SW 1271 (cell line): Measurements from ENCODE around the gene RGS9BP.
"Not testable (repeated sequence)": the region's sequence is repeated elsewhere in the genome, so short reads cannot be mapped to it uniquely, and the experiment has no call there.

Experiments
- DNase-seq, 2 experiments: peaks; one replicate each; lab custom pipeline; 2025; lab: John Stamatoyannopoulos, UW

Gene RGS9BP

GRCh38 chr19:32675720-32676185 is at the start of gene RGS9BP:
TSS of gene RGS9BP (plus strand) at chr19:32675848. CDS start at chr19:32676264, 416 bp downstream.
- peak; percentile 34 to 75 for DNase-seq

GRCh38 chr19:32626969-32627368 is 48.7 kb upstream of the RGS9BP start:
- DNase-seq: no peak

GRCh38 chr19:32627714-32628270 is 47.9 kb upstream of the RGS9BP start:
- DNase-seq: no peak

- no peak for DNase-seq
Observed at GRCh38 chr19:32630338-32630737, 45.3 kb upstream of the RGS9BP start.

- no peak for DNase-seq
Observed at GRCh38 chr19:32631381-32631780, 44.3 kb upstream of the RGS9BP start.

GRCh38 chr19:32637480-32637879 is 38.2 kb upstream of the RGS9BP start:
- no peak for DNase-seq

GRCh38 chr19:32638625-32639024 is 37.0 kb upstream of the RGS9BP start:
- no peak for DNase-seq

GRCh38 chr19:32642771-32643170 is 32.9 kb upstream of the RGS9BP start:
- DNase-seq: no peak

- DNase-seq: no peak
Observed at GRCh38 chr19:32646556-32646955, 29.1 kb upstream of the RGS9BP start.

GRCh38 chr19:32647361-32647760 is 28.3 kb upstream of the RGS9BP start:
- DNase-seq: no peak

GRCh38 chr19:32649751-32650150 is 25.9 kb upstream of the RGS9BP start:
- DNase-seq: no peak

- DNase-seq: no peak
Observed at GRCh38 chr19:32650671-32651070, 25.0 kb upstream of the RGS9BP start.

GRCh38 chr19:32651729-32652140 is 23.9 kb upstream of the RGS9BP start:
- no peak for DNase-seq

- DNase-seq: not testable (repeated sequence)
Observed at GRCh38 chr19:32652331-32652730, 23.3 kb upstream of the RGS9BP start.

- DNase-seq: no peak
Observed at GRCh38 chr19:32652894-32653598, 22.6 kb upstream of the RGS9BP start.

GRCh38 chr19:32653599-32653915 is 22.1 kb upstream of the RGS9BP start:
- DNase-seq: no peak

GRCh38 chr19:32656379-32656778 is 19.3 kb upstream of the RGS9BP start:
- DNase-seq: not testable (repeated sequence)

GRCh38 chr19:32658075-32658474 is 17.6 kb upstream of the RGS9BP start:
- DNase-seq: no peak

GRCh38 chr19:32658527-32658926 is 17.1 kb upstream of the RGS9BP start:
- DNase-seq: no peak

GRCh38 chr19:32661318-32661717 is 14.3 kb upstream of the RGS9BP start:
- DNase-seq: no peak

- peak in 1 of 2 experiments; percentile 9 for DNase-seq
Observed at GRCh38 chr19:32662186-32662585, 13.5 kb upstream of the RGS9BP start.

GRCh38 chr19:32666084-32666483 is 9.6 kb upstream of the RGS9BP start:
- no peak for DNase-seq

- DNase-seq: no peak
Observed at GRCh38 chr19:32669310-32669709, 6.3 kb upstream of the RGS9BP start.
